Activated CD8-positive, alpha-beta T cell treated with anti-CD3 and anti-CD28 coated beads for 36 hours (primary cell): Measurements from ENCODE around the gene BDH1. TPM values are rescaled to one million over a fixed set of nuclear protein-coding genes. Genes with fewer than 3 reads are reported as not detected.
A peak's percentile ranks its signal among the peaks of the same experiment; 100 is the strongest.

Source experiments
- ATAC-seq: fragments of 200-7000 bp; cut with Tn5 transposase; one replicate; pipeline ENCODE4 v1.10.0; 2021; ENCODE audit warnings: mild to moderate bottlenecking, moderate library complexity
- CTCF ChIA-PET: fragments of 350-600 bp; sonication (Branson Sonifier 250); formaldehyde crosslinking; loops from one replicate; lab custom pipeline; 2021; ENCODE audit warnings: antibody characterized with exemption; lab: Charles Lee
- POLR2A ChIA-PET: fragments of 350-600 bp; sonication (Branson Sonifier 250); formaldehyde crosslinking; loops from one replicate; lab custom pipeline; 2021; ENCODE audit warnings: antibody characterized with exemption; lab: Charles Lee
- DNase-seq: peaks from one replicate; pipeline ENCODE4 v3.0.0-alpha.2; 2020
- H3K27ac Mint-ChIP-seq: one replicate; pipeline ENCODE4 v1.8.0; 2021; ENCODE audit warnings: mild to moderate bottlenecking, mixed read lengths
- H3K27me3 Mint-ChIP-seq: one replicate; pipeline ENCODE4 v1.8.0; 2021; ENCODE audit warnings: mixed read lengths
- H3K36me3 Mint-ChIP-seq: one replicate; pipeline ENCODE4 v1.8.0; 2021; ENCODE audit warnings: low read depth, mixed read lengths
- H3K4me1 Mint-ChIP-seq: one replicate; pipeline ENCODE4 v1.8.0; 2021; ENCODE audit warnings: low read depth, mixed read lengths
- H3K4me3 Mint-ChIP-seq: one replicate; pipeline ENCODE4 v1.8.0; 2021; ENCODE audit warnings: mild to moderate bottlenecking, moderate library complexity, mixed read lengths
- H3K9me3 Mint-ChIP-seq: one replicate; pipeline ENCODE4 v1.8.0; 2021; ENCODE audit warnings: mixed read lengths
- intact Hi-C: fragments of 100-400 bp; cut with micrococcal nuclease; formaldehyde crosslinking; loops from one replicate; pipeline ENCODE4 v1.10.0; 2022
- total RNA-seq, 2 experiments: library from RNA; stranded (reverse); gene quantifications; one replicate each; pipeline ENCODE4 v1.2.3, GENCODE V29; 2021
- TF ChIP-seq, protein P1 (sequence below): fragments of 200-600 bp; IDR thresholded peaks from one replicate; pipeline ENCODE4 v1.8.0; 2022; ENCODE audit warnings: antibody characterized with exemption, mild to moderate bottlenecking

BDH1 gene
- total RNA-seq, 2 experiments from 2014 or later = 118 to 126 TPM

DNA sequence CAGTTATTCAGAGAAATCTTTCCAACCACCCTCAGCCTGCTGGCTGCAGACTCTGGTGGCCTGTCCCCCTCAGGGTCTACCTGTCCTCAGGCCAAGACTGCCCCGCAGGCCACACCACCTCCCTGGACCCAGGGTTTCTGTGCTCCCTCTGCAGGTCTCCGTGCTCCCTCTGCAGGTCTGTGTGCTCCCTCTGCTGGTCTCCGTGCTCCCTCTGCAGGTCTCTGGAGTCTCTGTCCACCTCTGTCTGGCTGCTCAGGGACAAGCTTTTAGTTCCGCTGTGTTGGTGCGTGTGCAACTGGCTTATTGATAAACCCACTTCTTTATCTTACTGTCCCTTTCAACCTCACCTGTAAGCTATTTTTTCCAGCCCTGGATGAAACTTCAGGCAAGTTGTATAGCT is 30.1 kb downstream of the BDH1 start:
- POLR2A ChIA-PET = interaction anchor here (1.2 kb wide), 1 partner anchor 30 kb away, joined by 4 read pairs; the partner anchor contains the start of gene BDH1
- intact Hi-C loops = no loop called here
- H3K4me1 Mint-ChIP-seq = peaks cover 2% of the 10 kb centered on the region

GRCh38 chr3:197524128-197524527 is 31.6 kb downstream of the BDH1 start:
- no peaks in the 10 kb centered on the region for H3K27me3 Mint-ChIP-seq
- TF ChIP-seq, protein P1, sequence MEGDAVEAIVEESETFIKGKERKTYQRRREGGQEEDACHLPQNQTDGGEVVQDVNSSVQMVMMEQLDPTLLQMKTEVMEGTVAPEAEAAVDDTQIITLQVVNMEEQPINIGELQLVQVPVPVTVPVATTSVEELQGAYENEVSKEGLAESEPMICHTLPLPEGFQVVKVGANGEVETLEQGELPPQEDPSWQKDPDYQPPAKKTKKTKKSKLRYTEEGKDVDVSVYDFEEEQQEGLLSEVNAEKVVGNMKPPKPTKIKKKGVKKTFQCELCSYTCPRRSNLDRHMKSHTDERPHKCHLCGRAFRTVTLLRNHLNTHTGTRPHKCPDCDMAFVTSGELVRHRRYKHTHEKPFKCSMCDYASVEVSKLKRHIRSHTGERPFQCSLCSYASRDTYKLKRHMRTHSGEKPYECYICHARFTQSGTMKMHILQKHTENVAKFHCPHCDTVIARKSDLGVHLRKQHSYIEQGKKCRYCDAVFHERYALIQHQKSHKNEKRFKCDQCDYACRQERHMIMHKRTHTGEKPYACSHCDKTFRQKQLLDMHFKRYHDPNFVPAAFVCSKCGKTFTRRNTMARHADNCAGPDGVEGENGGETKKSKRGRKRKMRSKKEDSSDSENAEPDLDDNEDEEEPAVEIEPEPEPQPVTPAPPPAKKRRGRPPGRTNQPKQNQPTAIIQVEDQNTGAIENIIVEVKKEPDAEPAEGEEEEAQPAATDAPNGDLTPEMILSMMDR = no peak
- H3K4me3 Mint-ChIP-seq = no peak overlapping the region
- peaks cover under 1% of the 10 kb centered on the region for H3K9me3 Mint-ChIP-seq
- H3K36me3 Mint-ChIP-seq = peaks cover 62% of the 10 kb centered on the region
- peaks cover 3% of the 10 kb centered on the region for H3K4me1 Mint-ChIP-seq
- POLR2A ChIA-PET = interaction anchor here (0.6 to 1.7 kb wide), 5 partner anchors 12 to 977 kb away, joined by 3 to 4 read pairs (median 3); no protein-coding TSS in a partner anchor
- intact Hi-C loops = no loop called here
- H3K27ac Mint-ChIP-seq = no peak overlapping the region
- no peak for DNase-seq
- CTCF ChIA-PET = interaction anchor here (1.5 kb wide), 2 partner anchors 15 to 75 kb away, joined by 4 read pairs; no protein-coding TSS in a partner anchor
- ATAC-seq = no peak

More for the DNA sequence above, 30.1 kb downstream of the BDH1 start:
- TF ChIP-seq, protein P1 = no peak
- ATAC-seq = no peak
- Mint-ChIP-seq H3K27ac (no peak overlapping the region), H3K27me3 (no peaks in the 10 kb centered on the region), H3K4me3 (no peak overlapping the region), H3K9me3 (no peaks in the 10 kb centered on the region), H3K36me3 (peaks cover 58% of the 10 kb centered on the region)
- DNase-seq = no peak
- CTCF ChIA-PET = interaction anchor here (1.1 to 1.2 kb wide), 2 partner anchors 16 to 39 kb away, joined by 3 to 5 read pairs; no protein-coding TSS in a partner anchor

- Mint-ChIP-seq H3K36me3 (peaks cover 66% of the 10 kb centered on the region), H3K27ac (no peak overlapping the region), H3K9me3 (peaks cover 3% of the 10 kb centered on the region), H3K4me1 (peaks cover 5% of the 10 kb centered on the region), H3K27me3 (no peaks in the 10 kb centered on the region), H3K4me3 (no peak overlapping the region)
- DNase-seq = no peak
- CTCF ChIA-PET = interaction anchor here (1.5 kb wide), 2 partner anchors 14 to 76 kb away, joined by 4 read pairs; no protein-coding TSS in a partner anchor
- POLR2A ChIA-PET = interaction anchor here (0.8 to 1.7 kb wide), 2 partner anchors 13 to 14 kb away, joined by 3 to 4 read pairs; no protein-coding TSS in a partner anchor
- intact Hi-C loops = no loop called here
- TF ChIP-seq, protein P1 = no peak
- ATAC-seq = no peak
Observed at GRCh38 chr3:197523526-197523925, 32.2 kb downstream of the BDH1 start.

GRCh38 chr3:197522881-197523441 is 32.8 kb downstream of the BDH1 start:
- TF ChIP-seq, protein P1 = no peak
- Mint-ChIP-seq H3K36me3 (peaks cover 61% of the 10 kb centered on the region), H3K27ac (no peak overlapping the region), H3K27me3 (no peaks in the 10 kb centered on the region), H3K4me3 (no peak overlapping the region), H3K9me3 (peaks cover 3% of the 10 kb centered on the region), H3K4me1 (peaks cover 5% of the 10 kb centered on the region)
- no peak for DNase-seq
- no peak for ATAC-seq
- intact Hi-C loops = no loop called here
- ChIA-PET CTCF (interaction anchor here (1.5 kb wide), 2 partner anchors 13 to 76 kb away, joined by 4 read pairs; no protein-coding TSS in a partner anchor), POLR2A (interaction anchor here (1.7 kb wide), 1 partner anchor 13 kb away, joined by 4 read pairs; no protein-coding TSS in a partner anchor)

DNA sequence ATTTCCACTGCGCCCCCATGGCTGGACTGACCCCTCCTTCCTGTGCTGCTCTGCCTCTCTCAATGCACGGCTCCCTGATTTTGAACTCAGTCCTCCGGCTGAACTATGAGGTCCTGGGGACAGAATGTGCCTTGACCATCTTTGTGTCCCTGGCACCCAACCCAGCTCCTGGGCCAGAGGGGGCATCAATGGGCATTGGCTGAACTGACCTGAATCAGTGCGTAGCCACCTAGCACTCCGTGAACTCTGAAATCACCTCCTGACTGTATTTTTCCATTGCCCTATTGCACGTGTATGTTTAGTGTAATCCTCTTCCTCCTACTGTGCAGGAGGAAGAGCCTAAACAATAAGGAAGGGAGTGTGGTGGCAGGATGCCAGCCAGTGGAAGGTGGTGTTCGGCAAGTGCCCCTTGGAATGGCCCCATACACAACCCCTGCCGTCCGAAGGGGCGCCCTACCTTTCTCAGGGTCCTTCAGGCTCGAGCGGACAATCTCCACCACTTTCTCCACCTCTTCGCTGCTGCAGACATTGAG is 33.5 kb downstream of the BDH1 start:
- no peak overlapping the region for H3K4me3 Mint-ChIP-seq
- no peak for ATAC-seq
- no peaks in the 10 kb centered on the region for H3K27me3 Mint-ChIP-seq
- H3K4me1 Mint-ChIP-seq = peaks cover 5% of the 10 kb centered on the region
- POLR2A ChIA-PET = interaction anchor here (1.7 kb wide), 1 partner anchor 12 kb away, joined by 4 read pairs; no protein-coding TSS in a partner anchor
- peak overlapping the region; percentile 3 for H3K27ac Mint-ChIP-seq
- peaks cover 54% of the 10 kb centered on the region for H3K36me3 Mint-ChIP-seq
- peaks cover 3% of the 10 kb centered on the region for H3K9me3 Mint-ChIP-seq
- CTCF ChIA-PET = no interaction called here
- TF ChIP-seq, protein P1 = no peak
- intact Hi-C loops = no loop called here
- DNase-seq = no peak
